DMS 273 (cell line): ENCODE data around the gene BTBD6.
A peak's percentile ranks its signal among the peaks of the same experiment; 100 is the strongest.
"Not testable (repeated sequence)": the region's sequence is repeated elsewhere in the genome, so short reads cannot be mapped to it uniquely, and the experiment has no call there.

ENCODE experiments used
- DNase-seq: peaks from one replicate; lab custom pipeline; 2025; ENCODE audit not compliant: unreplicated experiment; lab: John Stamatoyannopoulos, UW

The BTBD6 gene

DNA sequence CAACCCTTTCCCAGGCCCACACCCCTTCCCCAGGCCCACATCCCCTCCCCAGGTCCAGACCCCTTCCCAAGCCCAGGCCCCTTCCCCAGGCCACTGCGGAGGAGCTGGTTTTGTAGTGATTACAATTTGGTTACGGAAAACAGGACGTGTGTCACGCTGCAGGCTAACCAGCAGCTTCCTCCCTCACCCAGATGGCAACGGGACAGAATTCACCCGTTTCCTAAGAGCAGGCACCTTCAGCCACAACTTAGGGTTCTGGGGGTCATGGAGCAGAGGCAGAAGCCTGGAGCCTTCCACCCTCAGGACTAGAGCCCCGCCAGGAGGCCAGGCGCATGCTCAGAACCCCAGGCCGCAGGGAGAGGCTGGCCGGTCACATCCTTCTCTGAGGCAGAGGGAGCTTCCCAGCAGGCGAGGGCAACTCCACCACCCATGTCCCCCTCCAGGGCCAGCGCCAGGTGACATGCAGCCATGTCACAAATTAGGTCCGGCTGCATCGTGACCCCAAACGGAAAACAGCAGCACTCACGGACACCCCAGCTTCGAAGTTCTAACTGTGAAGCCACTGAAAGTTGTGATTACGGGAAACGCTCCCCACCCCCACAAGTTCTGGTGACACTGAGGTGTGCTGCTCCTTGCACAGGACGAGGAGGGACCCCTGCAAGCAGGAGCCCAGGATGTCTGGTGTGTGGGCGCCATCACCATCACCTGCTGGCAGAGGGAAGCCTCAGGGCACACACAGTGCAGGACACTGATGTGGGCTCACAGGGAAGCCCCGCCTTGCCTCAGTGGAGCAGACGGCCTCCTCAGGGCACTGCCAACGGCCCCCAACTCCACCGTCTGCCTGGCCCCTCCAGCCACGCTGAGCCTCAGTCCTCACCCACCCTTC, 44.7 kb downstream of the BTBD6 start:
- DNase-seq: no peak

DNA sequence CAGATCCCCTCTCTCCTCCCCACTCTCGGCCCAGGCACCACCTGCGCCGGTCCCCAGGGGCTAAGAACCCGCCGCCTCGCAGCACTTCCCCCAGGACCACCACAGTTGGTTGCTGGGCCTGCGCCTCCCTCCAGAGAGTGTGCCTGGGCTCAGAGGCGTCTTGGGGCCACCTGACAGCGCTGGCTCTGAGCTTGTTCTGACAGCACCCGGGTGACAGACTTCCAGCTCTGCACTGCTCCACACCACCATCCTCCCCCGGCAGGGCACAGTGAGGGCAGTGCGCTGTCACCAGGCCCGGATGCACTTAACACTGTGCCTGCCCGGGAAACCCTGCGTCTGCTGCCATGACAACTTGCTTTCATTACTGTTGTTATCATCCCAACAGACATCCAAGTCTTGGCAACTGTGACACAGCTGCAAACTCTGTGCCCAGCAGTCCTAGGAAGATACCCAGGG, 45.8 kb downstream of the BTBD6 start:
- DNase-seq: peak; percentile 40

DNA sequence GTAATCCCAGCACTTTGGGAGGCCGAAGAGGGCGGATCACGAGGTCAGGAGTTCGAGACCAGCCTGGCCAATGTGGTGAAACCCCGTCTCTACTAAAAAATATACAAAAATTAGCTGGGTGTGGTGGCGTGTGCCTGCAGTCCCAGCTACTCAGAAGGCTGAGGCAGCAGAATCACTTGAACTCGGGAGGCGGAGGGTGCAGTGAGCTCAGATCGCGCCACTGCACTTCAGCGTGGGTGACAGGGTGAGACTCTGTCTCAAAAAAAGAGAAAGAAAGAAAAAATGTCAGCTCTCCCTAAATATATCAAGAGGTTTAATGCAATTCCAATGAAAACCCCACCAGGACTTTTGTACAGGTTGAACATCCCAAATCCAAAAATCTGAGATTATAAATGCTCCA, 49.0 kb downstream of the BTBD6 start:
- DNase-seq: not testable (repeated sequence)

DNA sequence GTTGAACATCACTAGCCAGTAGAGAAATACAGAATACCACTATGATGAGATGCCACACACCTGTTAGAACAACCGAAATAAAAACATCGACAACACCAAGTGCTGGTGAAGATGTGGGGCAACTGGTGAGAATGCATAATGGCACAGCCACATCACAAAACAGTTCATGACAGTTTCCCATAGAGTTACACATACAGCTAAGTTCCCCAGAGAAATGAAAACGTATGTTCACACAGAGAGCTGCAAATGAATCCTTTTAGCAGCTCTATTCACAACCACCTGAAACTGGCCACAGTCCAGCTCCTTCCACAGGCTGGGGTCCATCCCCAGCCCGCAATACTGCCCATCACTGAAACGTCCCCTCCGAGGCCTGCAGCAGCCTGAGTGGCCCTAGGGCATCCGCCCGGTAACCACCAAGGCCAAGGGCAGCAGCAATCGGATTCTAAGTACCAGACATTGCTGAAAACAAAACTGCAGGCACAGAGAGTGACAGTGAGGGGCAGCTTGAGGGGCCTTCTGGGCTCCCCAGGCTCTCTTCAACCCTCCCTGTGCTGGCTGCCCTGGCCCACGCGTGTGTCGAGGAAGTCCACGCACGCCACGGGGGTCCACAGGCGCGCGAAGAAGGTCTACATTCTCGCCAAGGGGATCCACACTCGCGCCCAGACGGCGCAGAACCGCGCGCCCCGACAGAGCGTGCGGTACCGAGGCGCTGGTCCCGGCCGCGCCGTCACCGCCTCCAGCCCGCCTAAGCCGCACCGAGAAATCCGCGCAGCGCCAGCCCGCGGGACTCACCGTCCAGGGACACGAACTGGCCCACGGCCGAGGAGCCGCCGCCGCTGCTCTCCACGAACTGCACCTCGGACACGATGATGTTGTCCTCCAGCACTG, 51.6 kb downstream of the BTBD6 start:
- DNase-seq: peak; percentile 76
